ENCODE measurements around the gene B4GALT1. TPM values are rescaled to one million over a fixed set of nuclear protein-coding genes. Genes with fewer than 3 reads are reported as not detected.

Gene B4GALT1
- total RNA-seq, 1 experiment from 2014 or later: 32.0 TPM

GRCh38 chr9:33186457-33187168 is 19.5 kb upstream of the B4GALT1 start:
- intact Hi-C loops (cut with micrococcal nuclease; ENCODE audit: unreplicated experiment): no loop called here
- POLR2A ChIA-PET (ENCODE audit: low non-redundant PET): no interaction called here

GRCh38 chr9:33185858-33186257 is 18.7 kb upstream of the B4GALT1 start:
- Histone ChIP-seq H3K36me3 (ENCODE audit: insufficient read depth, low read length, poor library complexity, severe bottlenecking) (no peaks in the 10 kb centered on the region), H3K4me3 (ENCODE audit: low read depth, low read length, poor library complexity, severe bottlenecking) (no peak overlapping the region), H3K9me3 (ENCODE audit: low read depth, low read length, poor library complexity, severe bottlenecking) (no peaks in the 10 kb centered on the region), H3K27me3 (replicated peaks; ENCODE audit: insufficient read depth, low read depth, low read length, poor library complexity) (no peaks in the 10 kb centered on the region), H3K4me1 (ENCODE audit: insufficient read depth, low read length, poor library complexity, severe bottlenecking) (no peaks in the 10 kb centered on the region), H3K27ac (ENCODE audit: low read depth, low read length, poor library complexity, severe bottlenecking) (no peak overlapping the region)
- ChIA-PET CTCF (no interaction called here), POLR2A (ENCODE audit: low non-redundant PET) (no interaction called here)
- TF ChIP-seq EZH2 (IDR thresholded peaks at IDR 0.05; ENCODE audit: borderline replicate concordance, low read depth, low read length, poor library complexity, severe bottlenecking) (no peak), CTCF (conservative IDR thresholded peaks at IDR 0.05; ENCODE audit: low read depth, low read length) (no peak)
- no TSS peak for BruUV-seq (replicated peaks)
- intact Hi-C loops (cut with micrococcal nuclease; ENCODE audit: unreplicated experiment): no loop called here
- no peak for DNase-seq (ENCODE audit: low spot score)

More at GRCh38 chr9:33186457-33187168, 19.5 kb upstream of the B4GALT1 start:
- Histone ChIP-seq H3K4me3 (ENCODE audit: low read depth, low read length, poor library complexity, severe bottlenecking) (no peak overlapping the region), H3K36me3 (ENCODE audit: insufficient read depth, low read length, poor library complexity, severe bottlenecking) (no peaks in the 10 kb centered on the region), H3K27me3 (replicated peaks; ENCODE audit: insufficient read depth, low read depth, low read length, poor library complexity) (no peaks in the 10 kb centered on the region), H3K9me3 (ENCODE audit: low read depth, low read length, poor library complexity, severe bottlenecking) (no peaks in the 10 kb centered on the region), H3K4me1 (ENCODE audit: insufficient read depth, low read length, poor library complexity, severe bottlenecking) (no peaks in the 10 kb centered on the region), H3K27ac (ENCODE audit: low read depth, low read length, poor library complexity, severe bottlenecking) (no peak overlapping the region)
- BruUV-seq (replicated peaks): no TSS peak
- CTCF ChIA-PET: no interaction called here
- TF ChIP-seq CTCF (conservative IDR thresholded peaks at IDR 0.05; ENCODE audit: low read depth, low read length): no peak
- TF ChIP-seq EZH2 (IDR thresholded peaks at IDR 0.05; ENCODE audit: borderline replicate concordance, low read depth, low read length, poor library complexity, severe bottlenecking): no peak
- DNase-seq (ENCODE audit: low spot score): no peak

GRCh38 chr9:33185406-33185805 is 18.3 kb upstream of the B4GALT1 start:
- no peak overlapping the region for H3K27ac ChIP-seq (ENCODE audit: low read depth, low read length, poor library complexity, severe bottlenecking)
- TF ChIP-seq EZH2 (IDR thresholded peaks at IDR 0.05; ENCODE audit: borderline replicate concordance, low read depth, low read length, poor library complexity, severe bottlenecking) (no peak), CTCF (conservative IDR thresholded peaks at IDR 0.05; ENCODE audit: low read depth, low read length) (no peak)
- no peaks in the 10 kb centered on the region for H3K9me3 ChIP-seq (ENCODE audit: low read depth, low read length, poor library complexity, severe bottlenecking)
- intact Hi-C loops (cut with micrococcal nuclease; ENCODE audit: unreplicated experiment): no loop called here
- H3K36me3 ChIP-seq (ENCODE audit: insufficient read depth, low read length, poor library complexity, severe bottlenecking): no peaks in the 10 kb centered on the region
- BruUV-seq (replicated peaks): no TSS peak
- no peak for DNase-seq (ENCODE audit: low spot score)
- POLR2A ChIA-PET (ENCODE audit: low non-redundant PET): no interaction called here
- H3K4me3 ChIP-seq (ENCODE audit: low read depth, low read length, poor library complexity, severe bottlenecking): no peak overlapping the region
- H3K27me3 ChIP-seq (replicated peaks; ENCODE audit: insufficient read depth, low read depth, low read length, poor library complexity): no peaks in the 10 kb centered on the region
- H3K4me1 ChIP-seq (ENCODE audit: insufficient read depth, low read length, poor library complexity, severe bottlenecking): no peaks in the 10 kb centered on the region
- CTCF ChIA-PET: no interaction called here
